Motor neuron (in vitro differentiated cells): ENCODE results near the gene RPS6KA2. TPM values are rescaled to one million over a fixed set of nuclear protein-coding genes. Genes with fewer than 3 reads are reported as not detected.
"Not testable (repeated sequence)": the region's sequence is repeated elsewhere in the genome, so short reads cannot be mapped to it uniquely, and the experiment has no call there.

Experiments used
- ATAC-seq, 8 experiments: fragments of 200-7000 bp; cut with Tn5 transposase; replicated peaks in 6 of 8; 2 replicates each; pipeline ENCODE4 v1.8.0; 2021; ENCODE audit warnings: mild to moderate bottlenecking in 8 of 8, moderate library complexity in 8 of 8
- H3K27ac ChIP-seq, 2 donors: fragments of 250-450 bp; sonication (Bioruptor Pico); 2 replicates each; pipeline ENCODE4 v1.9.0; 2021; ENCODE audit warnings: antibody characterized with exemption in 2 of 2, mild to moderate bottlenecking in 2 of 2, moderate library complexity in 1 of 2
- H3K4me1 ChIP-seq, 2 donors: fragments of 250-450 bp; sonication (Bioruptor Pico); replicated peaks in 1 of 2; 2 replicates each; pipeline ENCODE4 v1.6.1; 2021; ENCODE audit warnings: antibody characterized with exemption in 2 of 2, mild to moderate bottlenecking in 2 of 2, moderate library complexity in 1 of 2
- H3K4me3 ChIP-seq, 5 donors: fragments of 250-450 bp; sonication (Bioruptor Pico); 2 replicates each; pipeline ENCODE4 v1.9.0; 2021; ENCODE audit warnings: antibody characterized with exemption in 5 of 5, mild to moderate bottlenecking in 5 of 5, moderate library complexity in 4 of 5
- WGBS, 10 experiments: fragments of 450-650 bp; shearing (Covaris generic); methylation state at CpG; one replicate each; pipeline ENCODE4 v1.0.0; 2022; 5-methylcytosine and 5-hydroxymethylcytosine counted together
- in situ Hi-C, 9 experiments: fragments of 400-800 bp; cut with MboI; loops; one replicate each; pipeline ENCODE4 v1.15.0; 2021; ENCODE audit warnings: low sequenced_read_pairs in 9 of 9, low pct_unique_long_range_greater_than_20kb in 2 of 9; ENCODE audit not compliant: unreplicated experiment in 9 of 9
- total RNA-seq, 8 experiments: library from RNA; unstranded; fragments of 300-600 nt; gene quantifications; 2 replicates each; pipeline versions ENCODE4 v1.2.3 to v1.2.4, GENCODE V29; 2022

Gene RPS6KA2
- total RNA-seq, 8 experiments from 2014 or later = 18.9 to 39.1 (median 24.7) TPM

DNA sequence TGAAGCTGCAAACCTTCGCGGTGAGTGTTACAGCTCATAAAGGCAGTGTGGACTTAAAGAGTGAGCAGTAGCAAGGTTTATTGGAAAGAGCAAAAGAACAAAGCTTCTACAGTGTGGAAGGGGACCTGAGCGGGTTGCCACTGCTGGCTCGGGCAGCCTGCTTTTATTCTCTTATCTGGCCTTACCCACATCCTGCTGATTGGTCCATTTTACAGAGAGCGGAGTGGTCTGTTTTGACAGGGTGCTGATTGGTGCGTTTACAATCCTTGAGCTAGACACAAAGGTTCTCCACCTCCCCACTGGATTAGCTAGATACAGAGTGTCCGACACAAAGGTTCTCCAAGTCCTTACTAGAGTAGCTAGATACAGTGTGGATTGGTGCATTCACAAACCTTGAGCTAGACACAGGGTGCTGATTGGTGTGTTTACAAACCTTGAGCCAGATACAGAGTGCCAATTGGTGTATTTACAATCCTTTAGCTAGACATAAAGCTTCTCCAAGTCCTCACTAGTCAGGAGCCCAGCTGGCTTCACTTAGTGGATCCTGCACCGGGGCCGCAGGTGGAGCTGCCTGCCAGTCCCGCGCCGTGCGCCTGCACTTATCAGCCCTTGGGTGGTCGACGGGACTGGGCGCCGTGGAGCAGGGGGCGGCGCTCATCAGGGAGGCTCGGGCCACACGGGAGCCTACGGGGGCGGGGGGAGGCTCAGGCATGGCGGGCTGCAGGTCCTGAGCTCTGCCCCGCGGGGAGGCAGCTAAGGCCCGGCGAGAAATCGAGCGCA is 234.1 kb downstream of the RPS6KA2 start:
- not testable (repeated sequence) for H3K4me1 ChIP-seq, H3K4me3 ChIP-seq, ATAC-seq, H3K27ac ChIP-seq
- WGBS, 10 experiments = 40 to 100% (median 94%) methylated on average over 1 to 3 of the region's 30 CpGs; no CpG with 5 or more reads in 4 of the 10 experiments
- in situ Hi-C loops = loop anchor here in 2 of 9 experiments (25.0 kb wide), 2 partner anchors 106 to 231 kb away; partner anchors contain the start of gene TBXT (in 1 of the 2)

DNA sequence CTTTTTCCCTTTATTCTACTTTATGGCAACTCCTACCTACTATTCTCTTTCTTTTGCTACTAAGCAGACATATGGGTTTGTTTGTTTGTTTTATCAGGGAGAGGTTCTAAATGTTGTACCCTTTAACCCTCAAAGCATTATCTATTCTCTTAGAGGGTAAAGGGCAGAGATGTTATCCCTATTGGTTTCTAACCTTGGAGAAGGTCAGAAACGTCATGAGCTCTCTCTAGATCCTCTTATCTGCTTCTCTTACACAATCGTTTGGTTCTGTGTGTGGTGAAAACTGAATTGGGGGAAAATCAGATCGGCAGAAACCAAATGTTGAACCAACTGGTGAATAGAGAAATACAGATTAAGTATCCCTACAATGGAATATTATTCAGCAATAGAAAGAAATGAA is 237.9 kb downstream of the RPS6KA2 start:
- H3K27ac ChIP-seq = no peak overlapping the region
- ATAC-seq = no peak
- in situ Hi-C loops = loop anchor here in 3 of 9 experiments (10.0 to 25.0 kb wide), 3 partner anchors 102 to 227 kb away; partner anchors contain the start of gene TBXT (in 1 of the 3)
- 17 to 83% (median 67%) methylated on average over 1 to 3 of the region's 3 CpGs; no CpG with 5 or more reads in 1 of the 10 experiments for WGBS, 10 experiments
- H3K4me3 ChIP-seq = no peak overlapping the region
- H3K4me1 ChIP-seq = peaks cover 0 to 1% of the 10 kb centered on the region in 2 donors

DNA sequence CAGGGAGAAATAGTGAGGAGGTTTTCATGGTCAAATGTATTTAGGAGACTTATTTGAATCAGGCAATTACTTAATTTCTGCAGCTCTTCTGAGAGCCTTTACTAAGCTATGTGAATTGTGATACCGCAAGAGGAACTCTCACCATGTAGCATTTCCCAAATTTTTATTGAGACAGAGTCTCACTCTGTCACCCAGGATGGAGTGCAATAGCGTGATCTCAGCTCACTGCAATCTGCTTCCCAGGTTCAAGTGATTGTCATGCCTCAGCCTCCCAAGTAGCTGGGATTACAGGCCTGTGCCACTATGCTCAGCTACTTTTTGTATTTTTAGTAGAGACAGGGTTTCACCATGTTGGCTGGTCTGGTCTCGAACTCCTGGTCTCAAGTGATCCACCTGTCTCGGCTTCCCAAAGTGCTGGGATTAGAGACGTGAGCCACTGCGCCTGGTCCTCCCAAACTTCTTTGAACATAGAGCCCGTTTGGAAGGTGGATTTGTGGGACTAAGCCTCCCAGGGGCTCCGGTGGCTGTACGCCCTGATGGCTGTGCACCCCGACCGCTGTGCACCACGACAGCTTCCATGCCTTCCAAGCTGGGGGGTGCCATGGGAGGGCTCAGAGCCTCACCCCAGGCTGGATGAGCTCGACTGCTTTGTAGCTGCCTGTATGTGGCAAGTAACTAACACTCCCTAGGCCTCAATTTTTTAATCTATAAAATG is 238.6 kb downstream of the RPS6KA2 start:
- WGBS, 10 experiments = 71 to 100% (median 90%) methylated on average over 1 to 7 of the region's 13 CpGs; no CpG with 5 or more reads in 4 of the 10 experiments
- no peak for ATAC-seq
- in situ Hi-C loops = loop anchor here in 3 of 9 experiments (10.0 to 25.0 kb wide), 3 partner anchors 101 to 226 kb away; partner anchors contain the start of gene TBXT (in 1 of the 3)

DNA sequence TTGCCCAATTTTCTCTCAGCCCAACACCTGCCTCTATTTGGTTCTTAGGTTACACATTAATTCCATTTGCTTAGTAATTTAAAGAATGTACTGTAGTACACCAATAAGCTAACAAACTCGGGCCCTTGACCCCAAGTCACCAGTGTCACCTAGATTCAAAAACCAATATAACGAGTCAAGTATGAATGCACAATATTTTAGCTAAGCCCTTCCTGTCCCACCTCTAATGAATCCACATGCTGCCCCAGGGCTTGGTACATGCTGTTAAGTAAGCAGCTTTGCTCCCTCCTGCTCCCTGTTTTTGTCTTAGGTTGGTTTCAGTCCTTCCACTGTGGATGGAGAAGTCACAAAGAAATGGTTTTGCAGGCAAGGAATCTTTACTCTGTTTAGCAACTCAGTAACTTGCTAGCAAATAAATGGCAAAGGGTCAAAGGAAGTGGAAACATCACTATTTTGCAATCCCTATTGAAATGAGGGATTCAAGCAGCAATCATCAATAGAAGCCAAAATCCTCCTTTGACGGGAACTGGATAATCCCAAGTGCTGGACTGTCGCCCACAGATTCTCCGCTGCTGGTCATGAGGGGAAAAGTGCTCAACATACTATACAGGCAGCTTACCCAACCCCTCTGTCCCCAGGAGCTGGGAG is 239.3 kb downstream of the RPS6KA2 start:
- 49 to 93% (median 80%) methylated on average over 1 to 4 of the region's 5 CpGs; no CpG with 5 or more reads in 3 of the 10 experiments for WGBS, 10 experiments
- no peak for ATAC-seq
- peaks cover 0 to 4% of the 10 kb centered on the region in 2 donors for H3K4me1 ChIP-seq
- in situ Hi-C loops = loop anchor here in 3 of 9 experiments (10.0 to 25.0 kb wide), 3 partner anchors 100 to 225 kb away; partner anchors contain the start of gene TBXT (in 1 of the 3)
- no peak overlapping the region for H3K27ac ChIP-seq
- H3K4me3 ChIP-seq = no peak overlapping the region

More for the DNA sequence above, 238.6 kb downstream of the RPS6KA2 start:
- H3K4me3 ChIP-seq = no peak overlapping the region
- peaks cover 0 to 4% of the 10 kb centered on the region in 2 donors for H3K4me1 ChIP-seq
- no peak overlapping the region for H3K27ac ChIP-seq

DNA sequence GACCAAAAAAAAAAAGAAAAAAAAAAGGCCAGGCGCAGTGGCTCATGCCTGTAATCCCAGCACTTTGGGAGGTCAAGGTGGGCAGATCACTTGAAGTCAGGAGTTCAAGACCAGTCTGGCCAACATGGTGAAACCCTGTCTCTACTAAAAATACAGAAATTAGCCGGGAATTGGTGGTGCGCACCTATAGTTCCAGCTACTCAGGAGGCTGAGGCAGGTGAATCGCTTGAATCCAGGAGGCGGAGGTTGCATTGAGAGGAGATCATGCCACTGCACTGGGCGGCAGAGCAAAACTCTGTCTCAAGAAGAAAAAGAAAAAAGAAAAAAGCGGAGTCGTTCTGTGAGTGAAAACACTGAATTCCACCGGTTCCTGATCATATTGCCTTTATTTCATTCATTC is 240.0 kb downstream of the RPS6KA2 start:
- not testable (repeated sequence) for H3K4me1 ChIP-seq, ATAC-seq, H3K27ac ChIP-seq, H3K4me3 ChIP-seq
- 84 to 100% (median 92%) methylated on average over 1 to 9 of the region's 9 CpGs; no CpG with 5 or more reads in 1 of the 10 experiments for WGBS, 10 experiments
- in situ Hi-C loops = loop anchor here in 3 of 9 experiments (10.0 to 25.0 kb wide), 3 partner anchors 100 to 225 kb away; partner anchors contain the start of gene TBXT (in 1 of the 3)

DNA sequence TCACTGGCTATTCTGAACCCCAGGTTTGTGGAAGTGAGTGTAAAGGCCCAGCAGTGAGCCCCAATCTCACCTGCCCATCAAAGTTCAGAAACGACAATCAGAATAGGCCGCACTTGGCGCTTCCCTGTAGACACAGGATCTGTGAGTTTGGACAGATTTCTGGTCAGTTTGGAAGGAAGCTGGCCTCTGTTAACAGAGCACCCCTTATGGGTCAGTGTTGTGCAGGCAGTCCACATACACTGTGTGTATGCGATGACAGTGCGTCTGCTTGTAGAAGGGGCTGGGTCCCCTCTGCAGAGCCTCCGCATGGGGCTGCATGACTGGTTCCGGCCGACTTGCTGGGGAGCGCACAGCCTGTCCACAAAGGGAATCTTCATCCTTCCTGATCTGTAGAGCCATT is 240.9 kb downstream of the RPS6KA2 start:
- Histone ChIP-seq H3K4me1 (peaks cover 0 to 7% of the 10 kb centered on the region in 2 donors), H3K27ac (no peak overlapping the region), H3K4me3 (no peak overlapping the region)
- WGBS, 10 experiments = 82 to 100% (median 95%) methylated on average over 1 to 9 of the region's 9 CpGs; no CpG with 5 or more reads in 4 of the 10 experiments
- in situ Hi-C loops = loop anchor here in 3 of 9 experiments (10.0 to 25.0 kb wide), 3 partner anchors 99 to 224 kb away; partner anchors contain the start of gene TBXT (in 1 of the 3)
- ATAC-seq = no peak

DNA sequence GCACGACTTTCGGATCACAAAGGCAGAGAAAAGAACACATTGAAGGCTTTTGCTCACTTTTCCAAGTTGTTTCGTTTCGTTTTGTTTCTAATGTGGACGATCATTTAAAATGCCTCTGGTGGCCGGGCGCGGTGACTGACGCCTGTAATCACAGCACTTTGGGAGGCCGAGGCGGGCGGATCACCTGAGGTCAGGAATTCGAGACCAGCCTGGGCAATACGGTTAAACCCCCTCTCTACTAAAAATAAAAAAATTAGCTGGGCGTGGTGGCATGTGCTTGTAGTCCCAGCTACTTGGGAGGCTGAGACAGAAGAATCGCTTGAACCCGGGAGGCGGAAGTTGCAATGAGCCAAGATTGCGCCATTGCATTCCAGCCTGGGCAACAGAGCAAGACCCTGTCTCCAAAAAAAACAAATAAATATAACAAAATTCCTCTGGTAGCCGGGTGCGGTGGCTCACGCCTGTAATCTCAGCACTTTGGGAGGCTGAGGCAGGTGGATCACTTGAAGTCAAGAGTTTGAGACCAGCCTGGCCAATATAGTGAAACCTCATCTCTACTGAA is 243.2 kb downstream of the RPS6KA2 start:
- in situ Hi-C loops = loop anchor here in 3 of 9 experiments (10.0 to 25.0 kb wide), 3 partner anchors 97 to 222 kb away; partner anchors contain the start of gene TBXT (in 1 of the 3)
- peak in 2 of 8 experiments; percentile 2 to 3 for ATAC-seq
- not testable (repeated sequence) for H3K4me1 ChIP-seq
- 0 to 78% (median 16%) methylated on average over 3 to 19 of the region's 22 CpGs for WGBS, 10 experiments
- peak overlapping the region; percentile 60 to 94 (median 74) for H3K4me3 ChIP-seq
- H3K27ac ChIP-seq = peak overlapping the region; percentile 89 to 96

DNA sequence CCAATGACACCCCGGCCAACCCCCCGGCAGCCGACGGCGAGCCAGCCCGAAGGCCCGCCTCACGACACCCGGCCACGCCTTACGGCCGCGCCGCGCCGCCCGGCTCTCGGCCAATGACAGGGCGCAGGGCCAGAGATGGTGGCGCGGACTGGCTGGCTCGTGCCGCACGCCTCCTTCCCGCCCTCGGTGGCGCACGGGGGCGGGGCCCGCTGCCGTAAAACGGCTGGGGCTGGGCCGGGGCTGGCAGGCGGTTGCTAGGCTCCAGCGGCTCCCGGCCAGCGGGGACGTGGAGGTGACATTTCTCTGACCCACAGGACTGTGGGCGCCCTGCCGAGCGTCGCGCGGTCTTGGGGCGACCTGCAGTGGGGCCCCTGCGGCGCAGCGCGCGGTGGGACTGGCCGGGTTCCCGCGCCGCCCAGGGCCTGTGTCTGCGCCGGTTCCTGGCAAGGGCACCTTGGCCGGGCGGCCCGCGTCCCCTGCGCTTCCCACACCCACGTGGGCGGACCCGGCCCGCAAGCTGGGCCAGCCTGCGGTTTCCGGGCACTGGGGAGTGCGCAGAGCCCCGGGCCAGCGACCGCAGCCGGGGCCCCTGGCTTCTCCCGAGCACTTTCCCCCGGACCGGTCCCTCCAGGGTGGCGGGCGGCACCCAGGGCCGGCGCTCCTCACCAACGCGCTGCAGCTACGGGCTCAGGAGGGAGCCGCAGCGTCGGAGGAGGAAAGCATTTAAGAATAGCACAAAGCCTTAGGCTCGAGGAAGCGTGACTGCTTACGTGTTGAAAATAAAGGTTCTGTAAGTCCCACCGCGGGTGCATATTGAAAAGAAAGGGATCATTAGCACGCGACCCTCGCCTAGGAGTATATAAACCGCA is 243.9 kb downstream of the RPS6KA2 start, which contains the start of gene MPC1:
Gene MPC1, minus strand, starts transcription at position 8 of the 869 bp plus-strand sequence. CDS start 64 bp downstream, outside the sequence.
- in situ Hi-C loops = loop anchor here in 3 of 9 experiments (10.0 to 25.0 kb wide), 3 partner anchors 96 to 221 kb away; partner anchors contain the start of gene TBXT (in 1 of the 3)
- 0 to 3% (median 0%) methylated on average over 3 to 18 of the region's 94 CpGs; no CpG with 5 or more reads in 1 of the 10 experiments for WGBS, 10 experiments

DNA sequence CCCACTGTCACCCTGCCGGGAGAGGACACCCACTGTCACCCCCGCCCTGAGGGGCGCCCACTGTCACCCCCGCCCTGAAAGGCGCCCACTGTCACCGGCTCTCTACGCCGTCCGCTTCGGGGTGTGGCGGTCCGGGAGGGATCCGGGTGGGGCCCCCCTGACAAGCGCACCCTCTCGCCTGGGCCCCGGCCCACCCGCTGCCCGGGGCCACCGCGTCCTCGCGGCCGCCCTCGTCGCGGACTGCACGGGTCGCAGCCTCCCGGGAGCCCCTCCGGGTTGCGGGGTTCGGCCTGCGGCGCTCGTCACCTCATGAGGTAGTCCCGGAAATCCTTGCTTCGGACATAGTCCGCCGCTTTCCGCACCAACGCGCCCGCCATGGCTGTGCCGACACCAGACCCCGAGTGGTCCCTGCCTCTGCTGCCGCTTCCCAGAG is 244.5 kb downstream of the RPS6KA2 start:
- ATAC-seq = peak; percentile 12 to 45 (median 36)
- H3K4me1 ChIP-seq = peaks cover 0 to 9% of the 10 kb centered on the region in 2 donors
- H3K4me3 ChIP-seq = peak overlapping the region; percentile 60 to 94 (median 74)
- in situ Hi-C loops = loop anchor here in 3 of 9 experiments (10.0 to 25.0 kb wide), 3 partner anchors 95 to 220 kb away; partner anchors contain the start of gene TBXT (in 1 of the 3)
- peak overlapping the region; percentile 72 to 89 for H3K27ac ChIP-seq
- no CpG with 5 or more reads among the region's 46 CpGs for whole genome bisulfite sequencing, 10 experiments

More for the DNA sequence above, 243.9 kb downstream of the RPS6KA2 start, which contains the start of gene MPC1:
- ATAC-seq = peak; percentile 88 to 95 (median 90)
- H3K4me3 ChIP-seq = peak within 1 kb of the TSS; percentile 60 to 94 (median 74)
- H3K4me1 ChIP-seq = peaks cover 0 to 9% of the 10 kb centered on the region in 2 donors
- peak within 1 kb of the TSS; percentile 89 to 96 for H3K27ac ChIP-seq

DNA sequence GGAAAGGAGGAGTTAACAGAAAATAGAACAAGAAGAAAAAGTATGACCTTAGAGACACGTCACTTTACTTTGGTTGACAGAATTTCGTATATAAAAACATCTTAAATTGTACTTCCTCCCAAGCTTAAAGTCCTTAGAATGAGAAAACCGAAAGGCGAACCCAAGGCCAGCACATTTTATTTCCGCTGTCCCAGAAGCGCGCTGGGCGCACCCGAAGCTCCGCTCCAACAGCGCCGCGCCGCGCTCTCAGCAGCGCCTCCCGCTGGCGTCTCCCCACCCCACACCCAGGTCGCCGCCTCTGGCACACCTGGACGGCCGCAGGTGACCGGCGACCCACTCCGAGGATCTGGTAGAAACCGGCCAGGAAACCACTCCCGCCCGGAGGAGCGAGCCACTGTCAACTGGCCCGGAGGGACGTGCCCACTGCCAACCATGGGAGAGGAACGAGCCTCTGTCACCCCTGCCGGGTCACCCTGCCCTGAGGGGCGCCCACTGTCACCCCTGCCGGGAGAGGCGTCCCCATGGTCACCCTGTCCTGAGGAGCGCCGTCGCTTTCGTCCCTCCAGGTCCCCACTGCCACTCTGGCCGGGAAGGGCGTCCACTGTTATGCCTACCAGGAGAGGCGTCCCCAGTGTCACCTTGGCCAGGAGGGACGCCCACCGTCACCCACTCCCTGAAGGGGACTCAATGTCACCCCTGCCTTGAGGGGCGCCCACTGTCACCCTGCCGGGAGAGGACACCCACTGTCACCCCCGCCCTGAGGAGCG is 245.1 kb downstream of the RPS6KA2 start:
- H3K27ac ChIP-seq = peak overlapping the region; percentile 72 to 89
- in situ Hi-C loops = loop anchor here in 3 of 9 experiments (10.0 to 25.0 kb wide), 3 partner anchors 95 to 220 kb away; partner anchors contain the start of gene TBXT (in 1 of the 3)
- peaks cover 0 to 9% of the 10 kb centered on the region in 2 donors for H3K4me1 ChIP-seq
- ATAC-seq = peak; percentile 9 to 29 (median 16)
- WGBS, 10 experiments = 0 to 7% (median 0%) methylated on average over 3 to 16 of the region's 49 CpGs; no CpG with 5 or more reads in 1 of the 10 experiments
- peak overlapping the region; percentile 60 to 94 (median 74) for H3K4me3 ChIP-seq
